Psoas muscle (tissue), 8 donors: ENCODE data around the gene RAP1B. TPM values are rescaled to one million over a fixed set of nuclear protein-coding genes. Genes with fewer than 3 reads are reported as not detected.
A peak's percentile ranks its signal among the peaks of the same experiment; 100 is the strongest.

ENCODE experiments used
- ATAC-seq, 4 donors: fragments of 200-7000 bp; cut with Tn5 transposase; one replicate each; pipeline ENCODE4 v1.9.1; 2020; ENCODE audit warnings: moderate library complexity in 3 of 4, mild to moderate bottlenecking in 2 of 4
- DNase-seq, 2 donors: peaks; one replicate each; pipeline ENCODE4 v3.0.0-alpha.2; 2020
- H3K27ac ChIP-seq: fragments of 200-600 bp; one replicate; pipeline ENCODE4 v1.8.0; 2022
- H3K27me3 ChIP-seq, 3 donors: fragments of 200-600 bp in 1 of 3; one replicate each; pipeline versions ENCODE4 v1.6.1 to v1.8.0; 2013 to 2022; ENCODE audit warnings: low read length in 2 of 3, mild to moderate bottlenecking in 2 of 3, moderate library complexity in 1 of 3; ENCODE audit not compliant: insufficient read depth in 3 of 3
- H3K36me3 ChIP-seq, 2 donors: fragments of 200-600 bp in 1 of 2; one replicate each; pipeline versions ENCODE4 v1.6.1 to v1.8.0; 2013 to 2022; ENCODE audit warnings: low read depth in 1 of 2, mild to moderate bottlenecking in 1 of 2, moderate library complexity in 1 of 2; ENCODE audit not compliant: insufficient read depth in 1 of 2
- H3K4me1 ChIP-seq: fragments of 200-600 bp; one replicate; pipeline ENCODE4 v1.8.0; 2022
- H3K4me3 ChIP-seq: fragments of 200-600 bp; one replicate; pipeline ENCODE4 v1.8.0; 2022; ENCODE audit warnings: mild to moderate bottlenecking
- H3K9me3 ChIP-seq: fragments of 200-600 bp; one replicate; pipeline ENCODE4 v1.8.0; 2022
- WGBS, 3 donors: extraction: QIAGEN DNeasy Blood & Tissue Kit; methylation state at CpG; one replicate each; pipeline versions ENCODE4 v1.1.6 to v1.1.7; 2013; 5-methylcytosine and 5-hydroxymethylcytosine counted together
- intact Hi-C, 2 donors: fragments of 100-400 bp; cut with DNase I; formaldehyde crosslinking; loops; one replicate each; pipeline versions ENCODE4 v1.11.0 to v1.14.2; 2022
- polyA plus RNA-seq, 3 donors: library from polyadenylated mRNA; stranded (reverse); fragments of 200-250 nt; gene quantifications; one replicate each; pipeline ENCODE4 v1.2.3, GENCODE V29; 2013
- total RNA-seq, 4 donors: library from RNA; stranded (reverse); fragmentation: NEBNext Ultra II Directional in 2 of 4; extraction: Animal tissue kit (Norgen Biotek cat#: 25700) in 2 of 4; gene quantifications; one replicate each; pipeline versions ENCODE4 v1.2.1 to v1.2.4, GENCODE V29; 2021 to 2023
- TF ChIP-seq, protein P1 (sequence below): fragments of 200-600 bp; IDR thresholded peaks from one replicate; pipeline ENCODE4 v1.8.0; 2022; ENCODE audit warnings: antibody characterized with exemption
- donor health status: healthy with polysubstance abuse.
- donor health status: DM: no; HTN: no; CAD: no; lungs with moderate emphysema.
- donor health status: Bipolar disorder and iron deficiency.
- donor health status: healthy.
- donor health status: DM: yes; HTN: yes; CAD: no.
- donor health status: DM: no; HTN: no; CAD: no.
- donor health status: DM: no; HTN: no; CAD: no.
- donor health status: DM: yes; HTN: yes; CAD: no.

RAP1B gene
- total and polyA plus RNA-seq, 7 donors = 36.2 to 85.7 (median 59.0) TPM

GRCh38 chr12:68614769-68615168 is 4.1 kb downstream of the RAP1B start:
- TF ChIP-seq, protein P1, sequence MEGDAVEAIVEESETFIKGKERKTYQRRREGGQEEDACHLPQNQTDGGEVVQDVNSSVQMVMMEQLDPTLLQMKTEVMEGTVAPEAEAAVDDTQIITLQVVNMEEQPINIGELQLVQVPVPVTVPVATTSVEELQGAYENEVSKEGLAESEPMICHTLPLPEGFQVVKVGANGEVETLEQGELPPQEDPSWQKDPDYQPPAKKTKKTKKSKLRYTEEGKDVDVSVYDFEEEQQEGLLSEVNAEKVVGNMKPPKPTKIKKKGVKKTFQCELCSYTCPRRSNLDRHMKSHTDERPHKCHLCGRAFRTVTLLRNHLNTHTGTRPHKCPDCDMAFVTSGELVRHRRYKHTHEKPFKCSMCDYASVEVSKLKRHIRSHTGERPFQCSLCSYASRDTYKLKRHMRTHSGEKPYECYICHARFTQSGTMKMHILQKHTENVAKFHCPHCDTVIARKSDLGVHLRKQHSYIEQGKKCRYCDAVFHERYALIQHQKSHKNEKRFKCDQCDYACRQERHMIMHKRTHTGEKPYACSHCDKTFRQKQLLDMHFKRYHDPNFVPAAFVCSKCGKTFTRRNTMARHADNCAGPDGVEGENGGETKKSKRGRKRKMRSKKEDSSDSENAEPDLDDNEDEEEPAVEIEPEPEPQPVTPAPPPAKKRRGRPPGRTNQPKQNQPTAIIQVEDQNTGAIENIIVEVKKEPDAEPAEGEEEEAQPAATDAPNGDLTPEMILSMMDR = no peak
- ATAC-seq = no peak
- intact Hi-C loops = loop anchor here (5.0 to 10.0 kb wide), 4 partner anchors 70 to 257 kb away; partner anchors contain the start of gene NUP107 (in 2 of the 2)
- H3K9me3 ChIP-seq = no peaks in the 10 kb centered on the region
- no peak for DNase-seq
- H3K36me3 ChIP-seq = peaks cover 0 to 7% of the 10 kb centered on the region in 2 donors
- H3K27me3 ChIP-seq = no peaks in the 10 kb centered on the region
- peak overlapping the region; percentile 93 for H3K4me3 ChIP-seq
- peak overlapping the region; percentile 98 for H3K27ac ChIP-seq
- WGBS, 3 donors = 23 to 40% (median 25%) methylated on average over 2 of the region's 2 CpGs
- peaks cover 73% of the 10 kb centered on the region for H3K4me1 ChIP-seq

- Histone ChIP-seq H3K4me3 (no peak overlapping the region), H3K27me3 (no peaks in the 10 kb centered on the region), H3K4me1 (peaks cover 97% of the 10 kb centered on the region), H3K36me3 (peaks cover 0 to 7% of the 10 kb centered on the region in 2 donors), H3K9me3 (no peaks in the 10 kb centered on the region), H3K27ac (peak overlapping the region; percentile 5)
- DNase-seq (no peak), ATAC-seq (peak in 3 of 4 donors; percentile 43 to 59 (median 58))
- 73 to 75% (median 73%) methylated on average over 4 of the region's 4 CpGs for WGBS, 3 donors
- TF ChIP-seq, protein P1 = no peak
- intact Hi-C loops = loop anchor here in 1 of 2 donors (10.0 kb wide), 2 partner anchors 67 to 243 kb away; partner anchors contain the start of gene NUP107
These were observed 6.6 kb downstream of the RAP1B start for GRCh38 chr12:68617160-68617926.

DNA sequence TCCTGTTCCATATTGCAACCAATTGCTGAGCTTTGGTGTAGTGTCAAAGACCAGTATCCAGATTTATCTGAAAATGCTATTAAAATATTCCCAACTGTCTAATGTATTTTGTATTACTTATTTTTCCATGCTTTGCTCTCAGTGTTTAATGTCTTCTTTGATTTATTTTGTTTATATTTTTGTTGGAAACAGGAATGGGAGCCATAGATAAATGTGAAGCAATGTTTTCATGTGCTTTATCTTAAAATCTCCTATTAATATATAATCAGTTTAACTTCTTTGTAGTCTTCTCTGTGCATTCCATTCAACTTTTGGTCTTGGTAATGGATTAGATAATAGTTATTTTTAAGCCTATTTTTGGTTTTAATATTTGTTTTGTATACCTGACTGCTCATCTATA is 8.8 kb downstream of the RAP1B start:
- intact Hi-C loops = loop anchor here in 1 of 2 donors (10.0 kb wide), 2 partner anchors 65 to 245 kb away; partner anchors contain the start of gene NUP107

DNA sequence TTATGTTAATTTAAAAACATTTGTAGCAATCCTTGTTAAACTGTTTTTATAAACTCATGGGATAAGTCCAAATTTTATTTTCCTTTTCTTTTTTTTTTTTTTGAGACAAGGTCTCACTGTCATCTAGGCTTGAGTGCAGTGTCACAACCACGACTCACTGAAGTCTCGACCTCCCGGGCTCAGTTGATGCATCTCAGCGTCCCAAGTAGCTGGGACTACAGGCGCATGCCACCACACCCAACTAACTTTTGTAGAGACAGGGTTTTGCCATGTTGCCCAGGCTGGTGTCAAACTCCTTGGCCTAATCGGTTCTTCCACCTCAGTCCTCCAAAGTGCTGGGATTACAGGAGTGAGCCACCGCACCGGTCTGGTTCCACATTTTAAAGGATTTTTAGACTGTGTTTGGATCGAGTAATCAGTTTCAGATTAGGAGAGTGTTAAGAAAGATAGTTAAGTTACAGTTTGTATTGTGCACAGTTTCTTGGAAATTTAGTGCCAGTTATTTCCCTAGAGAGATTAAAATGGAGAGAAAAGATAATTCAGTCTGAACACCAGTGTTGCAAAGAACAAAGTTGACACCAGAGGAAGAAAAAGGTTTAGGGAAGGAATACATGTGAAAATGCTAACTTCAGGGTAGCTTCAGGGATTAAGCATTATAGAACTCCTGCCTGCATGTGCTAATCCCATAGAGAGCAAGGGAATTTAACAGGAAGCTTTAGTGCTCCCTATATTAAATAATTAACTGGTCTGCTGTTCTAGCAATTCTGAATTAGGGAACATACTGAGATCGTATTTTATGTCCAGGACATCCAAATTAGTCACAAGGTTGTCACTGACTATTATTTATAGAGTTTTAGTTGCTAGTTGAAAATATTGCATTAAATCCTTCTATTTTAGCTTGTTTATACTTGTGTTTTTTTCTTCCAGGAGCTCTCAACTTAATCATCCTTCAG is 10.1 kb downstream of the RAP1B start:
- TF ChIP-seq, protein P1 = no peak
- H3K4me3 ChIP-seq = peak overlapping the region; percentile 0
- H3K27me3 ChIP-seq = no peaks in the 10 kb centered on the region
- H3K27ac ChIP-seq = peak overlapping the region; percentile 37
- peak in 2 of 4 donors; percentile 27 to 82 for ATAC-seq
- no peaks in the 10 kb centered on the region for H3K9me3 ChIP-seq
- peaks cover 85% of the 10 kb centered on the region for H3K4me1 ChIP-seq
- DNase-seq = no peak
- peaks cover 3% of the 10 kb centered on the region in 2 donors for H3K36me3 ChIP-seq
- intact Hi-C loops = no loop called here
- 71 to 82% (median 73%) methylated on average over 10 of the region's 10 CpGs for WGBS, 3 donors

More for the DNA sequence above, 8.8 kb downstream of the RAP1B start:
- Histone ChIP-seq H3K4me3 (no peak overlapping the region), H3K4me1 (peaks cover 96% of the 10 kb centered on the region), H3K27me3 (no peaks in the 10 kb centered on the region), H3K27ac (no peak overlapping the region), H3K9me3 (no peaks in the 10 kb centered on the region), H3K36me3 (peaks cover under 1 to 3% of the 10 kb centered on the region in 2 donors)
- DNase-seq = no peak
- ATAC-seq = no peak
- TF ChIP-seq, protein P1 = no peak
